T-cell (primary cell): Measurements from ENCODE around the gene MYO16. TPM values are rescaled to one million over a fixed set of nuclear protein-coding genes. Genes with fewer than 3 reads are reported as not detected.

Experiments used
- ATAC-seq, 4 experiments: fragments of 200-7000 bp in 3 of 4; fragments of 150-1000 bp in 1 of 4; cut with Tn5 transposase; replicated peaks in 1 of 4; 1 replicate in 3 of 4; 2 replicates in 1 of 4; pipeline ENCODE4 v1.10.0; 2021; ENCODE audit warnings: moderate library complexity in 3 of 4, mild to moderate bottlenecking in 2 of 4, moderate number of reproducible peaks in 1 of 4
- CTCF ChIA-PET, 2 donors: fragments of 300-600 bp; sonication (Branson Sonifier 250); formaldehyde crosslinking; loops; one replicate each; lab custom pipeline; 2022; ENCODE audit warnings: antibody characterized with exemption in 2 of 2; lab: Charles Lee
- POLR2A ChIA-PET, 2 donors: fragments of 300-600 bp; sonication (Branson Sonifier 250); formaldehyde crosslinking; loops; one replicate each; lab custom pipeline; 2022; ENCODE audit warnings: antibody characterized with exemption in 2 of 2; lab: Charles Lee
- DNase-seq, 35 experiments: peaks; one replicate each; pipeline versions ENCODE4 v3.0.0 to v3.0.0-alpha.2; 2013 to 2023
- H3K27ac ChIP-seq: one replicate; pipeline ENCODE4 v1.5.1; 2013; ENCODE audit warnings: low read length
- H3K27me3 ChIP-seq, 2 experiments: replicated peaks in 1 of 2; 1 replicate in 1 of 2; 2 replicates in 1 of 2; pipeline versions ENCODE4 v1.6.1 to v1.7.0; 2013; ENCODE audit warnings: low read length in 1 of 2, mixed read lengths in 1 of 2; ENCODE audit not compliant: control insufficient read depth in 2 of 2, insufficient read depth in 2 of 2; ENCODE audit errors: extremely low read depth in 1 of 2
- H3K36me3 ChIP-seq, 2 donors: 1 replicate in 1 of 2; 2 replicates in 1 of 2; pipeline versions ENCODE4 v1.6.1 to v1.7.0; 2013; ENCODE audit warnings: low read length in 1 of 2; ENCODE audit not compliant: control insufficient read depth in 2 of 2, insufficient read depth in 1 of 2; ENCODE audit errors: extremely low read depth in 1 of 2
- H3K4me1 ChIP-seq, 2 experiments: 1 replicate in 1 of 2; 2 replicates in 1 of 2; pipeline versions ENCODE4 v1.6.1 to v1.7.0; 2013; ENCODE audit warnings: low read length in 2 of 2, mixed read lengths in 1 of 2; ENCODE audit not compliant: insufficient read depth in 2 of 2, control insufficient read depth in 1 of 2; ENCODE audit errors: extremely low read depth in 1 of 2
- H3K4me3 ChIP-seq, 2 donors: 1 replicate in 1 of 2; 2 replicates in 1 of 2; pipeline versions ENCODE4 v1.5.1 to v1.7.0; 2013; ENCODE audit warnings: mild to moderate bottlenecking in 2 of 2, low read length in 1 of 2, moderate library complexity in 1 of 2; ENCODE audit not compliant: control insufficient read depth in 1 of 2; ENCODE audit errors: extremely low read depth in 1 of 2
- H3K9me3 ChIP-seq: 2 replicates; pipeline ENCODE4 v1.7.0; 2013
- H3K27ac Mint-ChIP-seq, 2 donors: one replicate each; pipeline ENCODE4 v1.8.0; 2020 to 2021; ENCODE audit warnings: mild to moderate bottlenecking in 2 of 2, mixed read lengths in 2 of 2
- H3K27me3 Mint-ChIP-seq, 2 donors: one replicate each; pipeline ENCODE4 v1.8.0; 2021 to 2022; ENCODE audit warnings: mixed read lengths in 2 of 2
- H3K36me3 Mint-ChIP-seq: one replicate; pipeline ENCODE4 v1.8.0; 2021; ENCODE audit warnings: mixed read lengths
- H3K4me1 Mint-ChIP-seq, 3 donors: one replicate each; pipeline ENCODE4 v1.8.0; 2020 to 2022; ENCODE audit warnings: mixed read lengths in 3 of 3, mild to moderate bottlenecking in 1 of 3
- H3K4me3 Mint-ChIP-seq, 3 donors: one replicate each; pipeline ENCODE4 v1.8.0; 2020 to 2022; ENCODE audit warnings: mild to moderate bottlenecking in 3 of 3, mixed read lengths in 3 of 3, moderate library complexity in 3 of 3
- H3K9me3 Mint-ChIP-seq, 3 donors: one replicate each; pipeline ENCODE4 v1.8.0; 2020 to 2022; ENCODE audit warnings: mixed read lengths in 3 of 3
- WGBS: methylation state at CpG from one replicate; pipeline ENCODE4 v1.1.5; 2013; ENCODE audit warnings: missing lambda C conversion rate; ENCODE audit not compliant: insufficient coverage; 5-methylcytosine and 5-hydroxymethylcytosine counted together
- total RNA-seq, 35 experiments: library from RNA in 6 of 35; stranded (reverse) in 6 of 35; fragments of 120-200 nt in 1 of 35; gene quantifications; one replicate each; pipeline versions ENCODE4 v1.2.1 to v1.2.4 and lab custom pipeline; 2013 to 2026

MYO16 gene
- total RNA-seq, 5 donors from 2014 or later (not counting 1 experiment from before 2014, with no cell fraction given): 0.20 to 2.0 (median 1.1) TPM

- H3K27me3 ChIP-seq: no peaks in the 10 kb centered on the region
- DNase-seq: no peak
These were observed 56.6 kb downstream of the MYO16 start for GRCh38 chr13:108686027-108686426.

GRCh38 chr13:108690726-108691125 is 61.3 kb downstream of the MYO16 start:
- Histone ChIP-seq H3K9me3 (no peaks in the 10 kb centered on the region), H3K4me1 (no peaks in the 10 kb centered on the region), H3K36me3 (no peaks in the 10 kb centered on the region), H3K4me3 (no peak overlapping the region), H3K27ac (no peak overlapping the region), H3K27me3 (no peaks in the 10 kb centered on the region)
- POLR2A ChIA-PET: no interaction called here
- CTCF ChIA-PET: no interaction called here
- no peak for ATAC-seq
- no peak for DNase-seq
- no peak overlapping the region for H3K4me3 Mint-ChIP-seq
- H3K27ac Mint-ChIP-seq: no peak overlapping the region
- no peaks in the 10 kb centered on the region for H3K4me1 Mint-ChIP-seq
- H3K9me3 Mint-ChIP-seq: peaks cover 0 to 6% (median 0%) of the 10 kb centered on the region in 3 donors
- no CpG with 5 or more reads among the region's 1 CpG for WGBS
- peaks cover 0 to 3% of the 10 kb centered on the region in 2 donors for H3K27me3 Mint-ChIP-seq
- H3K36me3 Mint-ChIP-seq: no peaks in the 10 kb centered on the region

More at GRCh38 chr13:108686027-108686426, 56.6 kb downstream of the MYO16 start:
- H3K4me1 Mint-ChIP-seq: no peaks in the 10 kb centered on the region
- ChIA-PET POLR2A (no interaction called here), CTCF (no interaction called here)
- no peak overlapping the region for H3K4me3 Mint-ChIP-seq
- H3K4me3 ChIP-seq: no peak overlapping the region
- no peaks in the 10 kb centered on the region for H3K36me3 ChIP-seq
- no peaks in the 10 kb centered on the region for H3K9me3 Mint-ChIP-seq
- no peaks in the 10 kb centered on the region for H3K4me1 ChIP-seq
- ATAC-seq: no peak
- H3K27me3 Mint-ChIP-seq: peaks cover 1 to 6% of the 10 kb centered on the region in 2 donors
- WGBS: 83% methylated on average over 2 of the region's 5 CpGs
- H3K36me3 Mint-ChIP-seq: no peaks in the 10 kb centered on the region
- no peaks in the 10 kb centered on the region for H3K9me3 ChIP-seq
- H3K27ac ChIP-seq: no peak overlapping the region
- H3K27ac Mint-ChIP-seq: no peak overlapping the region

- ChIA-PET POLR2A (interaction anchor here in 1 of 2 donors (0.7 kb wide), 1 partner anchor 427 kb away, joined by 4 read pairs; no protein-coding TSS in a partner anchor), CTCF (no interaction called here)
- Mint-ChIP-seq H3K4me3 (no peak overlapping the region), H3K36me3 (no peaks in the 10 kb centered on the region), H3K27ac (no peak overlapping the region), H3K4me1 (no peaks in the 10 kb centered on the region), H3K27me3 (peaks cover 0 to 1% of the 10 kb centered on the region in 2 donors), H3K9me3 (peaks cover 6 to 24% (median 19%) of the 10 kb centered on the region in 3 donors)
- Histone ChIP-seq H3K4me3 (no peak overlapping the region), H3K36me3 (no peaks in the 10 kb centered on the region), H3K9me3 (no peaks in the 10 kb centered on the region), H3K27ac (no peak overlapping the region), H3K27me3 (no peaks in the 10 kb centered on the region), H3K4me1 (no peaks in the 10 kb centered on the region)
- WGBS: 40% methylated on average over 1 of the region's 9 CpGs
- DNase-seq (no peak), ATAC-seq (no peak)
These were observed 71.2 kb downstream of the MYO16 start for GRCh38 chr13:108700422-108701170.

- DNase-seq (no peak), ATAC-seq (no peak)
- Mint-ChIP-seq H3K27ac (no peak overlapping the region), H3K4me3 (no peak overlapping the region), H3K36me3 (no peaks in the 10 kb centered on the region), H3K27me3 (peaks cover 0 to 1% of the 10 kb centered on the region in 2 donors), H3K9me3 (peaks cover 6 to 24% (median 19%) of the 10 kb centered on the region in 3 donors), H3K4me1 (no peaks in the 10 kb centered on the region)
- Histone ChIP-seq H3K9me3 (no peaks in the 10 kb centered on the region), H3K36me3 (no peaks in the 10 kb centered on the region), H3K27ac (no peak overlapping the region), H3K4me3 (no peak overlapping the region), H3K4me1 (no peaks in the 10 kb centered on the region), H3K27me3 (no peaks in the 10 kb centered on the region)
- ChIA-PET POLR2A (no interaction called here), CTCF (no interaction called here)
These were observed 72.8 kb downstream of the MYO16 start for GRCh38 chr13:108702171-108702570.

GRCh38 chr13:108705031-108705430 is 75.6 kb downstream of the MYO16 start:
- 75% methylated on average over 2 of the region's 4 CpGs for WGBS
- no peaks in the 10 kb centered on the region for H3K4me1 Mint-ChIP-seq
- H3K4me3 Mint-ChIP-seq: no peak overlapping the region

GRCh38 chr13:108707584-108707983 is 78.2 kb downstream of the MYO16 start:
- no peak overlapping the region for H3K4me3 Mint-ChIP-seq
- H3K27me3 Mint-ChIP-seq: peaks cover 0 to 1% of the 10 kb centered on the region in 2 donors
- DNase-seq (no peak), ATAC-seq (no peak)
- no peaks in the 10 kb centered on the region for H3K36me3 Mint-ChIP-seq
- H3K36me3 ChIP-seq: no peaks in the 10 kb centered on the region
- no peaks in the 10 kb centered on the region for H3K4me1 Mint-ChIP-seq
- no peak overlapping the region for H3K27ac Mint-ChIP-seq
- peaks cover 0 to 5% (median 4%) of the 10 kb centered on the region in 3 donors for H3K9me3 Mint-ChIP-seq
- H3K4me3 ChIP-seq: no peak overlapping the region
- no peaks in the 10 kb centered on the region for H3K4me1 ChIP-seq
- ChIA-PET POLR2A (interaction anchor here in 1 of 2 donors (0.6 kb wide), 1 partner anchor 149 kb away, joined by 3 read pairs; no protein-coding TSS in a partner anchor), CTCF (no interaction called here)
- no CpG with 5 or more reads among the region's 1 CpG for WGBS
- H3K9me3 ChIP-seq: no peaks in the 10 kb centered on the region
- no peaks in the 10 kb centered on the region for H3K27me3 ChIP-seq
- H3K27ac ChIP-seq: no peak overlapping the region

More at GRCh38 chr13:108705031-108705430, 75.6 kb downstream of the MYO16 start:
- DNase-seq (no peak), ATAC-seq (no peak)
- ChIA-PET POLR2A (no interaction called here), CTCF (no interaction called here)
- peaks cover 6 to 24% (median 19%) of the 10 kb centered on the region in 3 donors for H3K9me3 Mint-ChIP-seq
- H3K27me3 Mint-ChIP-seq: peaks cover 0 to 1% of the 10 kb centered on the region in 2 donors
- no peak overlapping the region for H3K27ac Mint-ChIP-seq
- no peaks in the 10 kb centered on the region for H3K27me3 ChIP-seq
- H3K4me3 ChIP-seq: no peak overlapping the region
- H3K9me3 ChIP-seq: no peaks in the 10 kb centered on the region
- H3K36me3 ChIP-seq: no peaks in the 10 kb centered on the region
- no peaks in the 10 kb centered on the region for H3K4me1 ChIP-seq
- no peak overlapping the region for H3K27ac ChIP-seq
- H3K36me3 Mint-ChIP-seq: no peaks in the 10 kb centered on the region
